Psoas muscle (tissue), 8 donors: ENCODE measurements around the gene SNX11. TPM values are rescaled to one million over a fixed set of nuclear protein-coding genes. Genes with fewer than 3 reads are reported as not detected.

Source experiments
- ATAC-seq, 4 donors: fragments of 200-7000 bp; cut with Tn5 transposase; one replicate each; pipeline ENCODE4 v1.9.1; 2020; ENCODE audit warnings: moderate library complexity in 3 of 4, mild to moderate bottlenecking in 2 of 4
- DNase-seq, 2 donors: peaks; one replicate each; pipeline ENCODE4 v3.0.0-alpha.2; 2020
- H3K27ac ChIP-seq: fragments of 200-600 bp; one replicate; pipeline ENCODE4 v1.8.0; 2022
- H3K27me3 ChIP-seq, 3 donors: fragments of 200-600 bp in 1 of 3; one replicate each; pipeline versions ENCODE4 v1.6.1 to v1.8.0; 2013 to 2022; ENCODE audit warnings: low read length in 2 of 3, mild to moderate bottlenecking in 2 of 3, moderate library complexity in 1 of 3; ENCODE audit not compliant: insufficient read depth in 3 of 3
- H3K36me3 ChIP-seq, 2 donors: fragments of 200-600 bp in 1 of 2; one replicate each; pipeline versions ENCODE4 v1.6.1 to v1.8.0; 2013 to 2022; ENCODE audit warnings: low read depth in 1 of 2, mild to moderate bottlenecking in 1 of 2, moderate library complexity in 1 of 2; ENCODE audit not compliant: insufficient read depth in 1 of 2
- H3K4me1 ChIP-seq: fragments of 200-600 bp; one replicate; pipeline ENCODE4 v1.8.0; 2022
- H3K4me3 ChIP-seq: fragments of 200-600 bp; one replicate; pipeline ENCODE4 v1.8.0; 2022; ENCODE audit warnings: mild to moderate bottlenecking
- H3K9me3 ChIP-seq: fragments of 200-600 bp; one replicate; pipeline ENCODE4 v1.8.0; 2022
- WGBS, 3 donors: extraction: QIAGEN DNeasy Blood & Tissue Kit; methylation state at CpG; one replicate each; pipeline versions ENCODE4 v1.1.6 to v1.1.7; 2013; 5-methylcytosine and 5-hydroxymethylcytosine counted together
- intact Hi-C, 2 donors: fragments of 100-400 bp; cut with DNase I; formaldehyde crosslinking; loops; one replicate each; pipeline versions ENCODE4 v1.11.0 to v1.14.2; 2022
- long read RNA-seq, 2 donors: library from polyadenylated mRNA; unstranded; transcript quantifications; one replicate each; pipeline ENCODE4 v2.0.0, GENCODE V29; 2021
- polyA plus RNA-seq, 3 donors: library from polyadenylated mRNA; stranded (reverse); fragments of 200-250 nt; gene quantifications; one replicate each; pipeline ENCODE4 v1.2.3, GENCODE V29; 2013
- total RNA-seq, 4 donors: library from RNA; stranded (reverse); fragmentation: NEBNext Ultra II Directional in 2 of 4; extraction: Animal tissue kit (Norgen Biotek cat#: 25700) in 2 of 4; gene quantifications; one replicate each; pipeline versions ENCODE4 v1.2.1 to v1.2.4, GENCODE V29; 2021 to 2023
- TF ChIP-seq, protein P1 (sequence below): fragments of 200-600 bp; IDR thresholded peaks from one replicate; pipeline ENCODE4 v1.8.0; 2022; ENCODE audit warnings: antibody characterized with exemption
- donor health status: healthy with polysubstance abuse.
- donor health status: DM: no; HTN: no; CAD: no; lungs with moderate emphysema.
- donor health status: Bipolar disorder and iron deficiency.
- donor health status: healthy.
- donor health status: DM: yes; HTN: yes; CAD: no.
- donor health status: DM: no; HTN: no; CAD: no.
- donor health status: DM: no; HTN: no; CAD: no.
- donor health status: DM: yes; HTN: yes; CAD: no.

The SNX11 gene
- 10 to 100 TPM; 10.0 to 17.2 (median 12.3) TPM for total RNA-seq
- 10 to 100 TPM; 11.5 to 27.0 (median 25.7) TPM for polyA plus RNA-seq
- long read RNA-seq, donor 1, transcript SNX11-201 (7 exons, 2,315 nt): major isoform, 10 of 18 reads
- long read RNA-seq, donor 1, partial matches to known transcripts: 0 of 18 reads
- long read RNA-seq, donor 1, other reads (novel, unspliced or antisense): 5 of 18 reads
- long read RNA-seq, donor 2, transcript SNX11-201 (7 exons, 2,315 nt): major isoform, 25 of 35 reads
- long read RNA-seq, donor 2, partial matches to known transcripts: 0 of 35 reads
- long read RNA-seq, donor 2, other reads (novel, unspliced or antisense): 6 of 35 reads

GRCh38 chr17:48107137-48108055, at the start of gene SNX11:
TSS of gene SNX11 (plus strand) at chr17:48107766. CDS start at chr17:48112044, 4,278 bp downstream.
- Histone ChIP-seq H3K36me3 (peaks cover 0 to 4% of the 10 kb centered on the region in 2 donors), H3K27ac (peak within 1 kb of the TSS; percentile 98), H3K9me3 (peaks cover 4% of the 10 kb centered on the region), H3K4me3 (peak within 1 kb of the TSS; percentile 96), H3K4me1 (peaks cover 23% of the 10 kb centered on the region), H3K27me3 (no peaks in the 10 kb centered on the region)
- intact Hi-C loops: loop anchor here in 1 of 2 donors (2.0 kb wide), 1 partner anchor 23 kb away; no protein-coding TSS in a partner anchor
- 0% methylated on average over 59 to 64 of the region's 64 CpGs for WGBS, 3 donors
- TF ChIP-seq, protein P1, sequence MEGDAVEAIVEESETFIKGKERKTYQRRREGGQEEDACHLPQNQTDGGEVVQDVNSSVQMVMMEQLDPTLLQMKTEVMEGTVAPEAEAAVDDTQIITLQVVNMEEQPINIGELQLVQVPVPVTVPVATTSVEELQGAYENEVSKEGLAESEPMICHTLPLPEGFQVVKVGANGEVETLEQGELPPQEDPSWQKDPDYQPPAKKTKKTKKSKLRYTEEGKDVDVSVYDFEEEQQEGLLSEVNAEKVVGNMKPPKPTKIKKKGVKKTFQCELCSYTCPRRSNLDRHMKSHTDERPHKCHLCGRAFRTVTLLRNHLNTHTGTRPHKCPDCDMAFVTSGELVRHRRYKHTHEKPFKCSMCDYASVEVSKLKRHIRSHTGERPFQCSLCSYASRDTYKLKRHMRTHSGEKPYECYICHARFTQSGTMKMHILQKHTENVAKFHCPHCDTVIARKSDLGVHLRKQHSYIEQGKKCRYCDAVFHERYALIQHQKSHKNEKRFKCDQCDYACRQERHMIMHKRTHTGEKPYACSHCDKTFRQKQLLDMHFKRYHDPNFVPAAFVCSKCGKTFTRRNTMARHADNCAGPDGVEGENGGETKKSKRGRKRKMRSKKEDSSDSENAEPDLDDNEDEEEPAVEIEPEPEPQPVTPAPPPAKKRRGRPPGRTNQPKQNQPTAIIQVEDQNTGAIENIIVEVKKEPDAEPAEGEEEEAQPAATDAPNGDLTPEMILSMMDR: no peak
- DNase-seq (peak; percentile 90 to 93), ATAC-seq (peak; percentile 96 to 98 (median 97))

- intact Hi-C loops: no loop called here
- WGBS, 3 donors: 59 to 80% (median 61%) methylated on average over 11 of the region's 11 CpGs
- peak overlapping the region; percentile 77 for H3K27ac ChIP-seq
- TF ChIP-seq, protein P1: no peak
- no peaks in the 10 kb centered on the region for H3K9me3 ChIP-seq
- peaks cover 32 to 90% of the 10 kb centered on the region in 2 donors for H3K36me3 ChIP-seq
- DNase-seq (no peak), ATAC-seq (no peak)
- peaks cover 89% of the 10 kb centered on the region for H3K4me1 ChIP-seq
- no peaks in the 10 kb centered on the region for H3K27me3 ChIP-seq
- peak overlapping the region; percentile 6 for H3K4me3 ChIP-seq
Measured at GRCh38 chr17:48058393-48059124, 49.0 kb upstream of the SNX11 start.

DNA sequence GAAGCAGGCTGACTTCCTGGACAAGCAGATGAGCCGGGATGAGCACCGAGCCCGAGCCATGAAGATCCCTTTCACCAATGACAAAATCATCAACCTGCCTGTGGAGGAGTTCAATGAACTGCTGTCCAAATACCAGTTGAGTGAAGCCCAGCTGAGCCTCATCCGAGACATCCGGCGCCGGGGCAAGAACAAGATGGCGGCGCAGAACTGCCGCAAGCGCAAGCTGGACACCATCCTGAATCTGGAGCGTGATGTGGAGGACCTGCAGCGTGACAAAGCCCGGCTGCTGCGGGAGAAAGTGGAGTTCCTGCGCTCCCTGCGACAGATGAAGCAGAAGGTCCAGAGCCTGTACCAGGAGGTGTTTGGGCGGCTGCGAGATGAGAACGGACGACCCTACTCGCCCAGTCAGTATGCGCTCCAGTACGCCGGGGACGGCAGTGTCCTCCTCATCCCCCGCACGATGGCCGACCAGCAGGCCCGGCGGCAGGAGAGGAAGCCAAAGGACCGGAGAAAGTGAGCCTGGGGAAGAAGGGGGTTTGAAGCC, 48.4 kb upstream of the SNX11 start:
- no peak for ATAC-seq
- 84 to 90% (median 88%) methylated on average over 32 of the region's 32 CpGs for WGBS, 3 donors
- no peaks in the 10 kb centered on the region for H3K27me3 ChIP-seq
- peaks cover 88% of the 10 kb centered on the region for H3K4me1 ChIP-seq
- no peaks in the 10 kb centered on the region for H3K9me3 ChIP-seq
- intact Hi-C loops: no loop called here
- TF ChIP-seq, protein P1: no peak
- peak overlapping the region; percentile 77 for H3K27ac ChIP-seq
- peaks cover 33 to 91% of the 10 kb centered on the region in 2 donors for H3K36me3 ChIP-seq
- DNase-seq: no peak
- peak overlapping the region; percentile 34 for H3K4me3 ChIP-seq

DNA sequence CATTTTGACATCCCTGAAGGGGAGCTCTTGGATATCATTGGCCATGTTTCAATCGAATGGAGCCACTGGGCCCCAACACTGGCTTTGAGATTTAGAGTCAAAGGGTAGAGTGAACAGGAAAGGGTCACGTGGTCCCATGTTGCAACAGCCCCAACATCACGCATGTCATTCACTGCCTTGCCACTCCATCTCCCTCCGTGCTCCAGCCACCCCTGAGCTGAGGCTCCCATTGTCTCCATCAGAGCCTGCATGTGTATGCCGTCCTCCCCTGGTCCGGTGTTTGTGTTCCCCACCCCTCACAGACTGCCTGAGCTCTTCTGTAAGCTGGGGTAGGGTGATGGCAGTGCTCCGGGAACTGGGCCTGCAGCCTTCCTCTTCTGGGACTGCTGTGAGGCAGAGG, 47.3 kb upstream of the SNX11 start:
- H3K27ac ChIP-seq: peak overlapping the region; percentile 92
- 48 to 73% (median 49%) methylated on average over 7 of the region's 7 CpGs for WGBS, 3 donors
- intact Hi-C loops: no loop called here
- no peaks in the 10 kb centered on the region for H3K27me3 ChIP-seq
- peaks cover 37 to 84% of the 10 kb centered on the region in 2 donors for H3K36me3 ChIP-seq
- peak overlapping the region; percentile 41 for H3K4me3 ChIP-seq
- peaks cover 94% of the 10 kb centered on the region for H3K4me1 ChIP-seq
- TF ChIP-seq, protein P1: no peak
- DNase-seq: peak in 1 of 2 donors; percentile 65
- ATAC-seq: peak in 3 of 4 donors; percentile 31 to 34 (median 33)
- H3K9me3 ChIP-seq: no peaks in the 10 kb centered on the region
